Esophagus muscularis mucosa (tissue), 4 donors: ENCODE measurements around the gene PRSS56. TPM values are rescaled to one million over a fixed set of nuclear protein-coding genes. Genes with fewer than 3 reads are reported as not detected.

ENCODE experiments used
- DNase-seq: peaks from one replicate; pipeline ENCODE4 v3.0.0-alpha.2; 2017; ENCODE audit errors: extremely low spot score
- H3K27ac ChIP-seq, 4 donors: fragments of 200-600 bp; sonication (generic); replicated peaks in 1 of 4; 1 replicate in 3 of 4; 2 replicates in 1 of 4; pipeline ENCODE4 v1.5.1; 2016 to 2019; ENCODE audit warnings: mild to moderate bottlenecking in 1 of 4
- H3K27me3 ChIP-seq, 4 donors: fragments of 200-600 bp; sonication (generic); one replicate each; pipeline versions ENCODE4 v1.5.1 to v1.6.0; 2016 to 2019
- H3K36me3 ChIP-seq, 4 donors: fragments of 200-600 bp; sonication (generic); one replicate each; pipeline ENCODE4 v1.5.1; 2016 to 2019
- H3K4me1 ChIP-seq, 4 donors: fragments of 200-600 bp; sonication (generic); one replicate each; pipeline ENCODE4 v1.5.1; 2016 to 2019
- H3K4me3 ChIP-seq, 4 donors: fragments of 200-600 bp; sonication (generic); 1 replicate in 2 of 4; 2 replicates in 2 of 4; pipeline ENCODE4 v1.5.1; 2016 to 2019; ENCODE audit warnings: mild to moderate bottlenecking in 4 of 4, moderate library complexity in 1 of 4
- H3K9me3 ChIP-seq, 4 donors: fragments of 200-600 bp; sonication (generic); 1 replicate in 3 of 4; 2 replicates in 1 of 4; pipeline ENCODE4 v1.5.1; 2016 to 2019
- CTCF ChIP-seq, 3 experiments: fragments of 200-600 bp in 2 of 3; fragments of 450-650 bp in 1 of 3; sonication (generic) in 2 of 3; IDR thresholded peaks; one replicate each; pipeline ENCODE4 v1.5.1; 2017 to 2019; ENCODE audit warnings: antibody characterized with exemption in 3 of 3, mild to moderate bottlenecking in 2 of 3, moderate library complexity in 1 of 3
- EP300 ChIP-seq: sonication (generic); formaldehyde crosslinking; IDR thresholded peaks from one replicate; pipeline ENCODE4 v1.6.1; 2017; ENCODE audit warnings: antibody characterized with exemption
- POLR2A ChIP-seq: fragments of 450-650 bp; IDR thresholded peaks from one replicate; pipeline ENCODE4 v1.6.1; 2017; ENCODE audit warnings: antibody characterized with exemption, moderate library complexity, mild to moderate bottlenecking, low read depth
- POLR2AphosphoS5 ChIP-seq, 2 donors: sonication (generic); formaldehyde crosslinking; IDR thresholded peaks; one replicate each; pipeline ENCODE4 v1.6.1; 2017; ENCODE audit warnings: antibody characterized with exemption in 2 of 2
- WGBS: methylation state at CpG from one replicate; pipeline ENCODE4 v1.1.5; 2018; 5-methylcytosine and 5-hydroxymethylcytosine counted together
- intact Hi-C: fragments of 100-400 bp; cut with DNase I; formaldehyde crosslinking; loops from one replicate; pipeline ENCODE4 v1.15.1; 2023
- total RNA-seq, 4 donors: library from RNA; depleted of rRNA; stranded (reverse); fragments of >200 nt; gene quantifications; one replicate each; pipeline versions ENCODE4 v1.1.0 to v1.2.1, GENCODE V29; 2016

PRSS56 gene
- total RNA-seq, 4 donors from 2014 or later, result not detected

GRCh38 chr2:232486558-232487384 is 33.4 kb upstream of the PRSS56 start:
- no peak for DNase-seq
- 6% methylated on average over 23 of the region's 74 CpGs for WGBS
- Histone ChIP-seq H3K4me1 (peaks cover 0 to 31% (median 24%) of the 10 kb centered on the region in 4 donors), H3K36me3 (no peaks in the 10 kb centered on the region), H3K4me3 (peak overlapping the region in 3 of 4 donors; percentile 25 to 36 (median 34)), H3K9me3 (no peaks in the 10 kb centered on the region), H3K27me3 (peaks cover 0 to 98% (median 29%) of the 10 kb centered on the region in 4 donors), H3K27ac (no peak overlapping the region)
- intact Hi-C loops, result no loop called here
- no peak for TF ChIP-seq CTCF (IDR thresholded peaks at IDR 0.05)

- TF ChIP-seq POLR2AphosphoS5 (IDR thresholded peaks at IDR 0.05), result no peak
- TF ChIP-seq POLR2A, result no peak
- no peak for TF ChIP-seq CTCF (IDR thresholded peaks at IDR 0.05)
- TF ChIP-seq EP300, result no peak
- Histone ChIP-seq H3K9me3 (no peaks in the 10 kb centered on the region), H3K27ac (no peak within 1 kb of the TSS), H3K4me1 (peaks cover 0 to 31% (median 24%) of the 10 kb centered on the region in 4 donors), H3K27me3 (peaks cover 0 to 91% (median 27%) of the 10 kb centered on the region in 4 donors), H3K4me3 (peak within 1 kb of the TSS in 3 of 4 donors; percentile 25 to 36 (median 34)), H3K36me3 (no peaks in the 10 kb centered on the region)
- DNase-seq, result no peak
- intact Hi-C loops, result no loop called here
- 4% methylated on average over 19 of the region's 102 CpGs for WGBS
Observed at GRCh38 chr2:232487385-232488096, 32.6 kb upstream of the PRSS56 start, which contains the start of gene ECEL1. ECEL1 (minus strand) TSS chr2:232487834; CDS start chr2:232486653, 1,181 bp downstream.

GRCh38 chr2:232488097-232488711 is 32.0 kb upstream of the PRSS56 start:
- intact Hi-C loops, result no loop called here
- Histone ChIP-seq H3K9me3 (no peaks in the 10 kb centered on the region), H3K27me3 (peaks cover 0 to 84% (median 24%) of the 10 kb centered on the region in 4 donors), H3K27ac (no peak overlapping the region), H3K4me3 (no peak overlapping the region), H3K36me3 (no peaks in the 10 kb centered on the region), H3K4me1 (peaks cover 0 to 31% (median 24%) of the 10 kb centered on the region in 4 donors)
- no peak for TF ChIP-seq POLR2A
- TF ChIP-seq POLR2AphosphoS5 (IDR thresholded peaks at IDR 0.05), result no peak
- TF ChIP-seq CTCF (IDR thresholded peaks at IDR 0.05), result no peak
- TF ChIP-seq EP300, result no peak
- 76% methylated on average over 6 of the region's 16 CpGs for WGBS
- DNase-seq, result no peak

- Histone ChIP-seq H3K9me3 (no peaks in the 10 kb centered on the region), H3K4me3 (no peak overlapping the region), H3K27me3 (peaks cover 0 to 78% (median 23%) of the 10 kb centered on the region in 4 donors), H3K4me1 (peaks cover 0 to 31% (median 24%) of the 10 kb centered on the region in 4 donors), H3K27ac (no peak overlapping the region), H3K36me3 (no peaks in the 10 kb centered on the region)
- WGBS, result 86% methylated on average over 4 of the region's 5 CpGs
- intact Hi-C loops, result no loop called here
- TF ChIP-seq EP300 (no peak), CTCF (IDR thresholded peaks at IDR 0.05) (no peak), POLR2AphosphoS5 (IDR thresholded peaks at IDR 0.05) (no peak), POLR2A (no peak)
- DNase-seq, result no peak
Observed at GRCh38 chr2:232488721-232489300, 31.4 kb upstream of the PRSS56 start.
